GM20000 (cell line): ENCODE measurements around the gene SPOCK1.

ENCODE experiments used
- DNase-seq: peaks from one replicate; pipeline ENCODE4 v3.0.0; 2012; ENCODE audit warnings: low spot score
- TF ChIP-seq, protein P1 (sequence below): IDR thresholded peaks from 2 replicates; pipeline ENCODE4 v1.5.1; 2012; ENCODE audit warnings: mild to moderate bottlenecking, control low read depth; ENCODE audit errors: extremely low read depth, missing control alignments

The SPOCK1 gene

DNA sequence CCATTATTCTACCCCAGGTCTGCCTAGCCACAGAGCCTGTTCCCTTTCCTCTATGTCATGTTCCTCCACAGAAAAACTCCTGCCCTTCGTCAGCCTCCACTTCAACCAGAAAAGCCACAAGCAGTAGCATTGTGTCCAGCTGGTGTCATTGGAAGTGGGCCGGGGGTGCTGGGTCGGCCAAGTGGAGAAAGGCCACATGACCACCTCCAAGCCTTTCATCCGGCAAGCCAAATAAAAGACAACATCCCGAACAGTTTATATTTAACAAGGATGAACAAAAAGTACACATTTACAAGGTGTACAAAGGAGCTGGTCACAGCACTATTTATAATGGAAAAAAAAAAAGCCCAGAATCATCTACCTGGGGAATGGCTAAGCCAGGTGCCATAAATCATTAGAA, 16.1 kb upstream of the SPOCK1 start:
- TF ChIP-seq, protein P1, sequence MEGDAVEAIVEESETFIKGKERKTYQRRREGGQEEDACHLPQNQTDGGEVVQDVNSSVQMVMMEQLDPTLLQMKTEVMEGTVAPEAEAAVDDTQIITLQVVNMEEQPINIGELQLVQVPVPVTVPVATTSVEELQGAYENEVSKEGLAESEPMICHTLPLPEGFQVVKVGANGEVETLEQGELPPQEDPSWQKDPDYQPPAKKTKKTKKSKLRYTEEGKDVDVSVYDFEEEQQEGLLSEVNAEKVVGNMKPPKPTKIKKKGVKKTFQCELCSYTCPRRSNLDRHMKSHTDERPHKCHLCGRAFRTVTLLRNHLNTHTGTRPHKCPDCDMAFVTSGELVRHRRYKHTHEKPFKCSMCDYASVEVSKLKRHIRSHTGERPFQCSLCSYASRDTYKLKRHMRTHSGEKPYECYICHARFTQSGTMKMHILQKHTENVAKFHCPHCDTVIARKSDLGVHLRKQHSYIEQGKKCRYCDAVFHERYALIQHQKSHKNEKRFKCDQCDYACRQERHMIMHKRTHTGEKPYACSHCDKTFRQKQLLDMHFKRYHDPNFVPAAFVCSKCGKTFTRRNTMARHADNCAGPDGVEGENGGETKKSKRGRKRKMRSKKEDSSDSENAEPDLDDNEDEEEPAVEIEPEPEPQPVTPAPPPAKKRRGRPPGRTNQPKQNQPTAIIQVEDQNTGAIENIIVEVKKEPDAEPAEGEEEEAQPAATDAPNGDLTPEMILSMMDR, result no peak
- no peak for DNase-seq

DNA sequence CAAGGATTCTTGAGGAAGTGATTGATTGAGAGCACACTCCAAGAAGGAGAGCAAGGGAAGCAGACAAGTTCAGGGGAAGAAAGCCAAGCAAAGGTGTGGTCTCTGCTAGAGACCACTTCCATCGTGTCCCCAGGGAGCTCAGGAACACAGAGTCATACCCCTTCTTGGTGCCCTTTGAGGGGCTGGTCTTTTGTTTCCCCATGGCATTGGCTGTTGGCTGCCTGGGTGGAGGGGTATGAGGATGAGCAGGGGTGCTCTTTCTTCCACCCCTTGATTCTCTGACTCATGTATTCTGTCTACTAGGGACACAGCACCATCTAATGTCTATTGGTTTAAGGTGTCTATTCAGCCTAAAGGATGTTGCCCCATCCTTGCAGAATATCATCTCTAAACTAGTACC, 11.5 kb upstream of the SPOCK1 start:
- TF ChIP-seq, protein P1, result no peak
- no peak for DNase-seq

DNA sequence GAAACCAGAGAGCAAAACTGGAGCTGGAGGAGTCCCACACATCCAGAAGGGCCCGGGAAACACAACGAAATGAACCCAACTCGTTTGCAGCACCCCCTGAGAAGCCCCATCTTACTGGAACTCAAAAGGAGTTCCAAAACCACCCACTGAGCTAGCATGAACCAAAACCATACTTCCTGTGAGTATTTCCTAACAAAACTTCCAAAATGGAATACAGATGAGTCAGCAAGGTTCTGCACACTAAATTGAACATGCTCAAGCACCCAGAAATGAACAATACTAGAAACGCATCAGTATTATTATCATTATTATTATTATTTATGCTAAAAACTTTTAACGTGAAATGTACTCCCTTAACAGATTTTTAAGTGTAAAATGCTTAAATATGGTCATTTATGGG, 8.0 kb upstream of the SPOCK1 start:
- no peak for DNase-seq
- TF ChIP-seq, protein P1, result no peak

DNA sequence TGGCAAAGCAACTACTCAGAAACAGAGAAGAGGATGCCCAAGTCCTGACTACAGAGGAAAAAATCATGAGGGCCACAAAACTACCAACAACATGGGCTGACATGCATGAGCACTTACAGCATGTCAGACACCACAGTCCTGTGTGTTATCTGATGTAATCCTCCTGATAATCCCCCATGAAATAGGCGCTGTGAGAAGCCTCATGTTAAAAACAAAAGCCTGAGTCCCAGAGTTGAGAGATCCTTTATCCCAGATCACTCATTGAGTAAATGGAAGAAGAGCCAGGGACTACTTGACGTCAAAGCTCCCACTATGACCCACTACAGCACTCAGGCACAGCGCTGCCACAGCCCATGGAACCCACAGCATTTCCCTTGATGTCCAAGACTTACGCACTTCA, 7.2 kb upstream of the SPOCK1 start:
- no peak for DNase-seq
- TF ChIP-seq, protein P1, result no peak

DNA sequence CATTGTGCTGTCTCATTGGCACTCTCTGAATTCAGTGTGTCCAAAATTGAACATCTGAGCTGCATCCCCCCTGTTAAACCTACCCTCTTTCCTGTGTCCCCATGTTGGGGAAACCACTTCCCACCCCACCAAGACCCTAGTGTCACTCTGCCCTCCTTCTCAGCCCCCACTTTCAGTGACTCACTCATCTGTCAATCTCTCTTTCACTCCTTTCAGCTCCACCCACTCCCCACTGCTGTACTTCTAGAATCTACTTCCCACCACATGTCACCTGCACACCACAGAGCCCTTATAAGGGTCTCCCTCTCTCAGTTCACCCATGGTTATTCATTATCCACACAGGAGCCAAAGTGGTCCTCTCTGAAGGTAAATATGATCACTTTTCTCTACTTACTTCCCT, 5.8 kb upstream of the SPOCK1 start:
- DNase-seq, result no peak
- TF ChIP-seq, protein P1, result no peak

DNA sequence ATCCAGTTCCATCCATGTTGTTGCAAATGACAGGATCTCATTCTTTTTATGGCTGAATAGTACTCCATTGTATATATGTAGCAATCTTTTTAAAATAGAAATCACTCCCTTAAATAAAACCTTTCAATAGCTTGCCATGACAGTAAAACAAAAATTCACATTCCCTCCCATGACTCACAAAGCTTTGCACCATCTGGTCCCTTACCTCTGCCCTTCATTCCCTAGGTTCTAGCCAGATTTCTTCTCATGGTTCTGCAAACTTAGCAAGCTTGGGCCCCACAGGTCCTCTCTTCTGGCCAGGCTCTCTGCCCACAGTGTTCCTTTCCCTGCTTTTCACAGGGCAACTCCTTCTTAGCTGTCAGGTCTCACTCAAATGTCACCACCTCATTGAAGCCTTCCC, 4.3 kb upstream of the SPOCK1 start:
- DNase-seq, result no peak
- TF ChIP-seq, protein P1, result no peak

DNA sequence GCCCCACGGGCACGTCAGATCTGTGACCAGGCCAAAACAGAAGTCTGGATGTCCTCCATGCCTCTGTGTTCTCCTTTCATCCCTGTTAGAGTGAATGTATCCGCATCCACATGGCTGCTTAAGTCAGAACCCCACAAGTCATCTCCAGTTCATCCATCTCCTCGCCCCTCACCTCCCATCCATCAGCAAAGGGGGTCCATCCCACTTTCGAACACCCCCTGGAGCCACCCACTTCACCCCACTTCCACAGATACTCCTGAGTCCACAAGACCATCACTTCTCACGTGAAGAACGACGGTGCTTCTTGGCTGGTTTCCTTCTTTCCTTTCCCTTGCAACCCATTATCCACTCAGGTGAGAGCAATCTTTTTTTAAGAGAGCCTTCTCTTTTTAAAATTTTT, 3.5 kb upstream of the SPOCK1 start:
- DNase-seq, result no peak
- TF ChIP-seq, protein P1, result no peak

DNA sequence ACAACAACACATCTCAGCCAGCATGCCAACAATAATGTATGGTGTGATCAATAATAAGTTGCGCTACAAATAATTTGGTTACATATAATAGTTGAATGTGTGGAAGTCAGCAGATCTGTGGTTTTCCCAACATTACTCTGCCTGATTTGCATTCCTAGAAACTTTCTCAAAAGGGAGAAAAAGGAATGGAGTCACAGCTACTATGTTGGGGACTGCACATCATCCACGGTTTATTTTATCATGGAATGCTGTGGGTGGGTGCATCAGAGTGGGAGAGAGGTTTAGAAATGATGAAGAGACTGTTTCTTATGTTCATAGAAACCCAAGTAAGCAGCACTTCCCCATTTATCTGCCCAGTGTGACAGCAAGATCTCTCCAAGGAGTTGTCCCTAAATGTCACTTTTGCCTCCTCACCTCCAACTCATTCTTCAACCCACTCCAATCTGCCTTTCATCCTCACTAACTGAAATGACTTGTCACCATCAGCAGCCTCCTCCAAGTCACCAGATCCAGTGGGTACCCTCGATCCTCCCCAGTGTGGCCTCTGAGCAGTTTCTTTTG, 2.8 kb upstream of the SPOCK1 start:
- DNase-seq, result no peak
- TF ChIP-seq, protein P1, result no peak
